B cell (primary cell): Measurements from ENCODE around the gene SNTA1. TPM values are rescaled to one million over a fixed set of nuclear protein-coding genes. Genes with fewer than 3 reads are reported as not detected.
A peak's percentile ranks its signal among the peaks of the same experiment; 100 is the strongest.
"Not testable (repeated sequence)": the region's sequence is repeated elsewhere in the genome, so short reads cannot be mapped to it uniquely, and the experiment has no call there.

Experiments used
- ATAC-seq: fragments of 200-7000 bp; cut with Tn5 transposase; one replicate; pipeline ENCODE4 v1.10.0; 2021; ENCODE audit warnings: low read depth, mild to moderate bottlenecking, moderate number of reproducible peaks, moderate library complexity
- CTCF ChIA-PET: fragments of 350-600 bp; sonication (Branson Sonifier 250); formaldehyde crosslinking; loops from one replicate; lab custom pipeline; 2021; ENCODE audit warnings: antibody characterized with exemption, inconsistent platforms; lab: Charles Lee
- POLR2A ChIA-PET: fragments of 350-600 bp; sonication (Branson Sonifier 250); formaldehyde crosslinking; loops from one replicate; lab custom pipeline; 2021; ENCODE audit warnings: antibody characterized with exemption; lab: Charles Lee
- DNase-seq: peaks from one replicate; pipeline ENCODE4 v3.0.0; 2013
- H2AFZ ChIP-seq: 2 replicates; pipeline ENCODE4 v1.6.1; 2012; ENCODE audit warnings: mild to moderate bottlenecking, low read depth, low read length; ENCODE audit not compliant: insufficient read depth, poor library complexity, severe bottlenecking
- H3K27ac ChIP-seq, 2 donors: 1 replicate in 1 of 2; 2 replicates in 1 of 2; pipeline ENCODE4 v1.5.1; 2012 to 2013; ENCODE audit warnings: low read length in 2 of 2, mild to moderate bottlenecking in 2 of 2, moderate library complexity in 1 of 2
- H3K27me3 ChIP-seq, 4 experiments: fragments of 200-600 bp in 1 of 4; sonication (generic) in 1 of 4; replicated peaks in 1 of 4; 1 replicate in 2 of 4; 2 replicates in 2 of 4; pipeline versions ENCODE4 v1.6.1 to v1.7.0; 2013 to 2016; ENCODE audit warnings: low read length in 3 of 4, mild to moderate bottlenecking in 2 of 4, mixed read lengths in 1 of 4, moderate library complexity in 1 of 4; ENCODE audit not compliant: insufficient read depth in 4 of 4, control insufficient read depth in 3 of 4; ENCODE audit errors: control extremely low read depth in 1 of 4
- H3K36me3 ChIP-seq, 2 experiments: replicated peaks in 1 of 2; 1 replicate in 1 of 2; 2 replicates in 1 of 2; pipeline versions ENCODE4 v1.6.1 to v1.7.1; 2013; ENCODE audit warnings: low read length in 1 of 2; ENCODE audit not compliant: insufficient read depth in 2 of 2, control insufficient read depth in 1 of 2; ENCODE audit errors: control extremely low read depth in 1 of 2, extremely low read depth in 1 of 2
- H3K4me1 ChIP-seq, 2 donors: fragments of 200-600 bp in 1 of 2; sonication (generic) in 1 of 2; 1 replicate in 1 of 2; 2 replicates in 1 of 2; pipeline versions ENCODE4 v1.5.1 to v1.6.1; 2013 to 2017; ENCODE audit warnings: low read length in 2 of 2; ENCODE audit not compliant: control insufficient read depth in 2 of 2, insufficient read depth in 2 of 2
- H3K4me2 ChIP-seq: replicated peaks from 2 replicates; pipeline ENCODE3; 2012; ENCODE audit warnings: mild to moderate bottlenecking, low read depth, low read length; ENCODE audit not compliant: poor library complexity, severe bottlenecking
- H3K4me3 ChIP-seq, 5 experiments: fragments of 200-600 bp in 1 of 5; sonication (generic) in 1 of 5; 1 replicate in 3 of 5; 2 replicates in 2 of 5; pipeline versions ENCODE4 v1.5.1 to v1.7.0; 2011 to 2016; ENCODE audit warnings: low read length in 4 of 5, mild to moderate bottlenecking in 4 of 5, low read depth in 2 of 5, control low read depth in 1 of 5, moderate library complexity in 1 of 5; ENCODE audit not compliant: insufficient read depth in 1 of 5; ENCODE audit errors: control extremely low read depth in 1 of 5, extremely low read depth in 1 of 5
- H3K79me2 ChIP-seq: fragments of 200-600 bp; sonication (generic); one replicate; pipeline ENCODE4 v1.6.0; 2016; ENCODE audit warnings: low read length; ENCODE audit not compliant: control insufficient read depth, insufficient read depth
- H3K9ac ChIP-seq: fragments of 200-600 bp; sonication (generic); 2 replicates; pipeline ENCODE4 v1.6.1; 2017; ENCODE audit warnings: mild to moderate bottlenecking, low read length, moderate library complexity
- H3K9me3 ChIP-seq, 3 donors: one replicate each; pipeline versions ENCODE4 v1.6.1 to v1.7.1; 2013; ENCODE audit warnings: low read length in 2 of 3; ENCODE audit not compliant: control insufficient read depth in 2 of 3, insufficient read depth in 1 of 3; ENCODE audit errors: control extremely low read depth in 1 of 3
- H4K20me1 ChIP-seq: 2 replicates; pipeline ENCODE4 v1.6.0; 2012; ENCODE audit warnings: mild to moderate bottlenecking, low read length; ENCODE audit not compliant: insufficient read depth, control insufficient read depth, poor library complexity, severe bottlenecking
- H3K27ac Mint-ChIP-seq: one replicate; pipeline ENCODE4 v1.8.0; 2021; ENCODE audit warnings: mixed read lengths
- H3K27me3 Mint-ChIP-seq: one replicate; pipeline ENCODE4 v1.8.0; 2021; ENCODE audit warnings: mixed read lengths
- H3K4me1 Mint-ChIP-seq: one replicate; pipeline ENCODE4 v1.8.0; 2021; ENCODE audit warnings: mixed read lengths
- H3K4me3 Mint-ChIP-seq: one replicate; pipeline ENCODE4 v1.8.0; 2021; ENCODE audit warnings: mixed read lengths
- H3K9me3 Mint-ChIP-seq: one replicate; pipeline ENCODE4 v1.8.0; 2022; ENCODE audit warnings: mixed read lengths; ENCODE audit not compliant: insufficient read depth
- CTCF ChIP-seq: fragments of 200-600 bp; IDR thresholded peaks from one replicate; pipeline ENCODE4 v1.8.0; 2022; ENCODE audit warnings: antibody characterized with exemption, mild to moderate bottlenecking
- EZH2 ChIP-seq: IDR thresholded peaks from 2 replicates; pipeline ENCODE4 v1.6.1; 2012; ENCODE audit warnings: borderline replicate concordance, low read depth, mild to moderate bottlenecking, moderate library complexity, low read length; ENCODE audit not compliant: insufficient read depth, poor library complexity, severe bottlenecking
- WGBS: methylation state at CpG from one replicate; pipeline ENCODE4 v1.1.5; 2013; ENCODE audit warnings: missing lambda C conversion rate; ENCODE audit not compliant: insufficient coverage; 5-methylcytosine and 5-hydroxymethylcytosine counted together
- intact Hi-C: fragments of 100-400 bp; cut with micrococcal nuclease; formaldehyde crosslinking; loops from one replicate; pipeline ENCODE4 v1.10.0; 2022
- polyA plus RNA-seq: library from polyadenylated mRNA; depleted of rRNA; stranded (reverse); fragments of >200 nt; gene quantifications from 2 replicates; pipeline ENCODE4 v1.2.3, GENCODE V29; 2012
- total RNA-seq, 2 donors: library from RNA; stranded (reverse); fragments of 120-200 nt in 1 of 2; gene quantifications; 1 replicate in 1 of 2; 2 replicates in 1 of 2; pipeline versions ENCODE4 v1.2.3 to v1.2.4, GENCODE V29; 2013 to 2022

SNTA1 gene
- total and polyA plus RNA-seq, 2 donors (not counting 1 experiment from before 2014, with no cell fraction given) = 7.0 to 9.9 TPM

- ChIA-PET CTCF (interaction anchor here (1.0 to 1.9 kb wide), 7 partner anchors 15 to 178 kb away, joined by 3 to 17 read pairs (median 3); partner anchors contain the start of gene ACTL10), POLR2A (interaction anchor here (0.6 to 1.4 kb wide), 10 partner anchors 14 to 504 kb away, joined by 3 to 5 read pairs (median 4); partner anchors contain the start of genes CDK5RAP1, CHMP4B and RALY)
- Histone ChIP-seq H3K4me2 (peak overlapping the region; percentile 90), H3K9ac (peak overlapping the region; percentile 84), H3K36me3 (no peaks in the 10 kb centered on the region), H3K27ac (peak overlapping the region; percentile 97 to 99), H3K79me2 (peaks cover 40% of the 10 kb centered on the region), H3K27me3 (no peaks in the 10 kb centered on the region), H4K20me1 (peaks cover 6% of the 10 kb centered on the region), H3K4me3 (peak overlapping the region; percentile 24 to 73 (median 68)), H2AFZ (peak overlapping the region; percentile 85), H3K4me1 (peaks cover 9 to 19% of the 10 kb centered on the region in 2 donors), H3K9me3 (no peaks in the 10 kb centered on the region)
- intact Hi-C loops = loop anchor here (1.0 to 10.0 kb wide), 7 partner anchors 46 to 813 kb away; partner anchors contain the start of genes ACTL10, AHCY and SNTA1
- 2% methylated on average over 33 of the region's 36 CpGs for WGBS
- ATAC-seq (peak; percentile 97), DNase-seq (peak; percentile 99)
- H3K4me1 Mint-ChIP-seq = peaks cover 16% of the 10 kb centered on the region
- no peak for TF ChIP-seq EZH2
- no peak for TF ChIP-seq CTCF
- no peaks in the 10 kb centered on the region for H3K27me3 Mint-ChIP-seq
- H3K27ac Mint-ChIP-seq = peak overlapping the region; percentile 95
- H3K4me3 Mint-ChIP-seq = peak overlapping the region; percentile 93
- H3K9me3 Mint-ChIP-seq = no peaks in the 10 kb centered on the region
Measured at GRCh38 chr20:33489495-33490022, 46.0 kb upstream of the SNTA1 start.

GRCh38 chr20:33488661-33489494 lies 45.3 kb upstream of the SNTA1 start:
- not testable (repeated sequence) for H3K27me3 Mint-ChIP-seq, ATAC-seq, DNase-seq, H3K9me3 ChIP-seq, H3K27me3 ChIP-seq, H3K27ac Mint-ChIP-seq, H3K36me3 ChIP-seq, H4K20me1 ChIP-seq, H3K9me3 Mint-ChIP-seq
- H3K27ac ChIP-seq = peak overlapping the region; percentile 97 to 99
- peak overlapping the region in 4 of 5 experiments; percentile 64 to 73 (median 68) for H3K4me3 ChIP-seq
- H3K4me1 ChIP-seq = peaks cover 9 to 19% of the 10 kb centered on the region in 2 donors
- ChIA-PET POLR2A (interaction anchor here (0.7 to 1.4 kb wide), 7 partner anchors 8 to 505 kb away, joined by 3 to 5 read pairs (median 4); partner anchors contain the start of genes CDK5RAP1, CHMP4B and RALY), CTCF (interaction anchor here (0.7 to 1.9 kb wide), 7 partner anchors 14 to 178 kb away, joined by 3 to 17 read pairs (median 3); partner anchors contain the start of gene ACTL10)
- peak overlapping the region; percentile 85 for H2AFZ ChIP-seq
- peaks cover 38% of the 10 kb centered on the region for H3K79me2 ChIP-seq
- WGBS = 97% methylated on average over 22 of the region's 32 CpGs
- peak overlapping the region; percentile 84 for H3K9ac ChIP-seq
- H3K4me2 ChIP-seq = peak overlapping the region; percentile 90
- H3K4me1 Mint-ChIP-seq = peaks cover 16% of the 10 kb centered on the region
- H3K4me3 Mint-ChIP-seq = peak overlapping the region; percentile 32
- intact Hi-C loops = loop anchor here (1.0 to 5.0 kb wide), 4 partner anchors 46 to 813 kb away; partner anchors contain the start of genes ACTL10, AHCY and SNTA1
